OCI-LY7 (cell line): Measurements from ENCODE around the gene XPO4. TPM values are rescaled to one million over a fixed set of nuclear protein-coding genes. Genes with fewer than 3 reads are reported as not detected.

Source experiments
- BruUV-seq: library from RNA; stranded (reverse); fragments of 400-500 nt; replicated peaks from 2 replicates; lab custom pipeline; 2021; lab: Mats Ljungman, UMichigan
- CTCF ChIA-PET: fragments of 300-600 bp; sonication (Branson Sonifier 250); formaldehyde crosslinking; loops from one replicate; lab custom pipeline; 2022; ENCODE audit warnings: antibody characterized with exemption; ENCODE audit not compliant: unreplicated experiment; lab: Charles Lee
- POLR2A ChIA-PET: fragments of 300-600 bp; sonication (Branson Sonifier 250); formaldehyde crosslinking; loops from one replicate; lab custom pipeline; 2022; ENCODE audit warnings: antibody characterized with exemption; lab: Charles Lee
- DNase-seq: peaks from one replicate; pipeline ENCODE4 v3.0.0-alpha.2; 2015; ENCODE audit warnings: low spot score
- H2AFZ ChIP-seq: fragments of 200-600 bp; sonication (generic), shearing (Covaris generic); 2 replicates; pipeline ENCODE4 v1.6.1; 2014; ENCODE audit warnings: mild to moderate bottlenecking, antibody characterized with exemption, low read length, moderate library complexity
- H3K27ac ChIP-seq: fragments of 200-600 bp; sonication (generic); 2 replicates; pipeline ENCODE4 v1.5.1; 2014; ENCODE audit warnings: mixed run types, low read depth, mild to moderate bottlenecking, moderate library complexity, low read length, inconsistent platforms; ENCODE audit not compliant: poor library complexity, severe bottlenecking
- H3K36me3 ChIP-seq: fragments of 200-600 bp; sonication (generic); 2 replicates; pipeline ENCODE4 v1.6.1; 2014; ENCODE audit warnings: mild to moderate bottlenecking, antibody characterized with exemption, low read length, moderate library complexity, mixed read lengths; ENCODE audit not compliant: insufficient read depth
- H3K4me1 ChIP-seq: fragments of 200-600 bp; sonication (generic); 2 replicates; pipeline ENCODE4 v1.5.1; 2014; ENCODE audit warnings: mild to moderate bottlenecking, low read length; ENCODE audit not compliant: insufficient read depth, poor library complexity, severe bottlenecking
- H3K4me2 ChIP-seq: fragments of 200-600 bp; sonication (generic); 2 replicates; pipeline ENCODE4 v1.6.1; 2014; ENCODE audit warnings: mild to moderate bottlenecking, low read length
- H3K4me3 ChIP-seq: fragments of 200-600 bp; sonication (generic); 2 replicates; pipeline ENCODE4 v1.5.1; 2014; ENCODE audit warnings: mild to moderate bottlenecking, low read depth, low read length; ENCODE audit not compliant: poor library complexity, severe bottlenecking
- H3K79me2 ChIP-seq: fragments of 200-600 bp; sonication (generic); 2 replicates; pipeline ENCODE4 v1.6.1; 2016; ENCODE audit warnings: low read depth, mild to moderate bottlenecking, low read length, moderate library complexity, mixed read lengths; ENCODE audit not compliant: insufficient read depth
- H3K9me2 ChIP-seq: fragments of 200-600 bp; sonication (generic); 2 replicates; pipeline ENCODE4 v1.6.1; 2016; ENCODE audit warnings: mild to moderate bottlenecking, low read length, mixed read lengths; ENCODE audit not compliant: insufficient read depth
- H3K9me3 ChIP-seq: fragments of 200-600 bp; sonication (generic); 2 replicates; pipeline ENCODE4 v1.6.1; 2014; ENCODE audit warnings: mild to moderate bottlenecking, mixed run types, low read length, mixed read lengths
- H4K20me1 ChIP-seq: fragments of 200-600 bp; sonication (generic); 2 replicates; pipeline ENCODE4 v1.6.1; 2014; ENCODE audit warnings: mild to moderate bottlenecking, antibody characterized with exemption, low read length, moderate library complexity, mixed read lengths; ENCODE audit not compliant: insufficient read depth
- EZH2phosphoT487 ChIP-seq: fragments of 200-600 bp; sonication (generic); IDR thresholded peaks from 2 replicates; pipeline ENCODE4 v1.6.1; 2018; ENCODE audit warnings: low read depth, borderline replicate concordance, mild to moderate bottlenecking, mixed run types, antibody characterized with exemption, low read length, moderate library complexity, mixed read lengths
- intact Hi-C: fragments of 100-400 bp; cut with micrococcal nuclease; formaldehyde crosslinking; loops from one replicate; pipeline ENCODE4 v1.10.0; 2022; ENCODE audit not compliant: unreplicated experiment
- total RNA-seq, 2 experiments: library from RNA; depleted of rRNA in 1 of 2; stranded (reverse); fragments of >200 nt in 1 of 2; shearing (Covaris generic) in 1 of 2; gene quantifications; 2 replicates each; pipeline ENCODE4 v1.2.3, GENCODE V29; 2014 to 2022
- TF ChIP-seq, protein P1 (sequence below): fragments of 200-600 bp; sonication (generic); conservative IDR thresholded peaks from 2 replicates; pipeline ENCODE4 v1.5.1; 2014; ENCODE audit warnings: mild to moderate bottlenecking, antibody characterized with exemption, low read length, moderate library complexity, mixed read lengths

The XPO4 gene
- total RNA-seq, 2 experiments from 2014 or later = 20.6 to 26.9 TPM

- peak within 1 kb of the TSS; percentile 69 for H3K27ac ChIP-seq
- no TSS peak for BruUV-seq
- TF ChIP-seq EZH2phosphoT487 = no peak
- TF ChIP-seq, protein P1, sequence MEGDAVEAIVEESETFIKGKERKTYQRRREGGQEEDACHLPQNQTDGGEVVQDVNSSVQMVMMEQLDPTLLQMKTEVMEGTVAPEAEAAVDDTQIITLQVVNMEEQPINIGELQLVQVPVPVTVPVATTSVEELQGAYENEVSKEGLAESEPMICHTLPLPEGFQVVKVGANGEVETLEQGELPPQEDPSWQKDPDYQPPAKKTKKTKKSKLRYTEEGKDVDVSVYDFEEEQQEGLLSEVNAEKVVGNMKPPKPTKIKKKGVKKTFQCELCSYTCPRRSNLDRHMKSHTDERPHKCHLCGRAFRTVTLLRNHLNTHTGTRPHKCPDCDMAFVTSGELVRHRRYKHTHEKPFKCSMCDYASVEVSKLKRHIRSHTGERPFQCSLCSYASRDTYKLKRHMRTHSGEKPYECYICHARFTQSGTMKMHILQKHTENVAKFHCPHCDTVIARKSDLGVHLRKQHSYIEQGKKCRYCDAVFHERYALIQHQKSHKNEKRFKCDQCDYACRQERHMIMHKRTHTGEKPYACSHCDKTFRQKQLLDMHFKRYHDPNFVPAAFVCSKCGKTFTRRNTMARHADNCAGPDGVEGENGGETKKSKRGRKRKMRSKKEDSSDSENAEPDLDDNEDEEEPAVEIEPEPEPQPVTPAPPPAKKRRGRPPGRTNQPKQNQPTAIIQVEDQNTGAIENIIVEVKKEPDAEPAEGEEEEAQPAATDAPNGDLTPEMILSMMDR = no peak
- ChIA-PET POLR2A (interaction anchor here (0.6 to 1.0 kb wide), 2 partner anchors 10 to 49 kb away, joined by 3 to 4 read pairs; no protein-coding TSS in a partner anchor), CTCF (no interaction called here)
- H3K9me3 ChIP-seq = peaks cover 18% of the 10 kb centered on the region; the same call in 1 of the 2 replicates
- H3K79me2 ChIP-seq = no peaks in the 10 kb centered on the region
- H3K36me3 ChIP-seq = peaks cover 46% of the 10 kb centered on the region
- no peaks in the 10 kb centered on the region for H3K9me2 ChIP-seq
- H4K20me1 ChIP-seq = no peaks in the 10 kb centered on the region
- peak within 1 kb of the TSS; percentile 65 for H3K4me3 ChIP-seq
- H3K4me1 ChIP-seq = peaks cover 8% of the 10 kb centered on the region
- DNase-seq = peak; percentile 86
- peak within 1 kb of the TSS; percentile 20; the same call in 1 of the 2 replicates for H2AFZ ChIP-seq
- intact Hi-C loops = loop anchor here (2.0 to 5.0 kb wide), 2 partner anchors 206 to 525 kb away; partner anchors contain the start of gene IFT88
- H3K4me2 ChIP-seq = peak within 1 kb of the TSS; percentile 75
These were observed 129.1 kb downstream of the XPO4 start, which contains the start of gene EEF1AKMT1 for GRCh38 chr13:20773194-20774080. EEF1AKMT1 (minus strand) TSS chr13:20773961; CDS start chr13:20757598, 16,363 bp downstream.

DNA sequence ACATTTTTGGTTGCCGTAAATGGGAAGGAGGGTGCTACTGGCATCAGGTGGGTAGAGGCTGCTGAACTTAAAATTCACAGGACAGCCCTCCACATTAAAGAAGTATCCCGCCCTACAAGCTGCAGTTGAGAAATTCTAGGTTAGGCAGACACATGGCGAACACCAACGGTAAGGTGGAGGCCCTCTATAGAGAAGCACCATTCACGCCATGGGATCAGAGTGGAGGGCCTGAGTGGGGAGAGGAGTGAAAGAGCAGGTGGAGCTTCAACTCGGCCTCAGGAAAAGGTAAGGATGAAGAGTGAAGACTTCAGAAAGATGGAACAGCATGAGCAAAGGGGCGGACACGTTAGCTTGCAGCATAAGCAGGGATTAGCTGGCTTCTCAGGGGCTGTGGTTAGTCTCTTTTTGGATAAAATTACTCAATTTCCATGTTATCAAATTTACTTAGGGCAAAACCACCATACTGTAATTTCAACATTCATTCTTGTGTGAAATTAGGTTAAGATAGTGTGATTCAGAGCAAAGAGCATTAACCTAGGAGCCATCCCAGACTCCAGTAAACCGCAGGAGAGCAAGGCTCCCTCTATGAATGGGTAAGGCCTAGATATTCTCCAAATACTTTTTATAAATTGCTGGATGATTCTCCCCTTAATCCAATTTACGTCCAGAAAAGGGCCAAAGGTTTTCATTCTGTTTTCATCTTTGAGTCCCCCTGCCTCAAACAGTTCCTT is 130.0 kb downstream of the XPO4 start:
- TF ChIP-seq, protein P1 = no peak
- TF ChIP-seq EZH2phosphoT487 = no peak
- peaks cover 23% of the 10 kb centered on the region; the same call in 1 of the 2 replicates for H3K9me3 ChIP-seq
- H4K20me1 ChIP-seq = no peaks in the 10 kb centered on the region
- TSS peak; percentile 50 for BruUV-seq
- intact Hi-C loops = loop anchor here (2.0 to 5.0 kb wide), 2 partner anchors 205 to 526 kb away; partner anchors contain the start of gene IFT88
- no peaks in the 10 kb centered on the region for H3K9me2 ChIP-seq
- H3K4me3 ChIP-seq = peak overlapping the region; percentile 65
- peaks cover 38% of the 10 kb centered on the region for H3K36me3 ChIP-seq
- H3K27ac ChIP-seq = peak overlapping the region; percentile 69
- POLR2A ChIA-PET = interaction anchor here (0.7 to 1.1 kb wide), 3 partner anchors 8 to 356 kb away, joined by 3 to 4 read pairs (median 3); no protein-coding TSS in a partner anchor
- peak overlapping the region; percentile 75 for H3K4me2 ChIP-seq
- DNase-seq = no peak
- H3K4me1 ChIP-seq = peaks cover 8% of the 10 kb centered on the region
- no peaks in the 10 kb centered on the region for H3K79me2 ChIP-seq
- CTCF ChIA-PET = no interaction called here
- H2AFZ ChIP-seq = peak overlapping the region; percentile 20; the same call in 1 of the 2 replicates
